Measurements from ENCODE around the gene ZC3H7B.

Gene ZC3H7B

DNA sequence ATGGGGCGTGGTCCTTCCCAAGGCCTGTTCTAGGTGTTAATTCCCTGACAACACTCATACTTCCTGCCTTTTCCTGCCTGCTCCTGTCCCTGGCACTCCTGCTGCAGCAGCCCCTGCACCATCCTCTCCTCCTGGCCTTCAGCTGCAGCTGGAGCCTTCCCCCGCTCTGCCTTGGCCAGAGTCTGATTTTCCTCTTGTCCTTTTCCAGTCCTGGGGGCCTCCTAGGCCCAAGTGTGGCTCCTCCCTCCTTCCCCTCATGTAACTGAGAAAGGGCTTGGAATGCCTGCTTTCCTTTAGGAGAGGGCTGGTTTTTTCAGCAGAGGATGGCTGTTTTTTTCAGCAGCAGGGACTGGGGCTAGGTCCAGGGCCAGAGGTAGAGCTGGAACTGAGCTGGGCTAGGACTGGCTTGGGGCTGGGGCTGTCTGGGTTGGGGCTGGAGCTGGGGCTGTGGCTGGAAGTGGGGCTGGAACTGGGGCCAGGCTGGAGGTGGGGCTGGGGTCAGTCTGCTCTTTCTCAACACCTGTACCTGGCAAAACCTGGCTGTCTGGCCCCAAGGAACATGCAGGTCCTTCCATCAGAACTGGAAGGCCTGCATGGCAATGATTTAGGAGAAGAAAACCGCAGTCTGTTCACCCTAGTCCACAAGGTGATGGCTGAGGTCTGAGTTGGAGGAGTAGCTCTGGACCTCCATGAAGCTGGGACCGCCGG is 23.6 kb downstream of the ZC3H7B start:
- TF ChIP-seq, protein P1, sequence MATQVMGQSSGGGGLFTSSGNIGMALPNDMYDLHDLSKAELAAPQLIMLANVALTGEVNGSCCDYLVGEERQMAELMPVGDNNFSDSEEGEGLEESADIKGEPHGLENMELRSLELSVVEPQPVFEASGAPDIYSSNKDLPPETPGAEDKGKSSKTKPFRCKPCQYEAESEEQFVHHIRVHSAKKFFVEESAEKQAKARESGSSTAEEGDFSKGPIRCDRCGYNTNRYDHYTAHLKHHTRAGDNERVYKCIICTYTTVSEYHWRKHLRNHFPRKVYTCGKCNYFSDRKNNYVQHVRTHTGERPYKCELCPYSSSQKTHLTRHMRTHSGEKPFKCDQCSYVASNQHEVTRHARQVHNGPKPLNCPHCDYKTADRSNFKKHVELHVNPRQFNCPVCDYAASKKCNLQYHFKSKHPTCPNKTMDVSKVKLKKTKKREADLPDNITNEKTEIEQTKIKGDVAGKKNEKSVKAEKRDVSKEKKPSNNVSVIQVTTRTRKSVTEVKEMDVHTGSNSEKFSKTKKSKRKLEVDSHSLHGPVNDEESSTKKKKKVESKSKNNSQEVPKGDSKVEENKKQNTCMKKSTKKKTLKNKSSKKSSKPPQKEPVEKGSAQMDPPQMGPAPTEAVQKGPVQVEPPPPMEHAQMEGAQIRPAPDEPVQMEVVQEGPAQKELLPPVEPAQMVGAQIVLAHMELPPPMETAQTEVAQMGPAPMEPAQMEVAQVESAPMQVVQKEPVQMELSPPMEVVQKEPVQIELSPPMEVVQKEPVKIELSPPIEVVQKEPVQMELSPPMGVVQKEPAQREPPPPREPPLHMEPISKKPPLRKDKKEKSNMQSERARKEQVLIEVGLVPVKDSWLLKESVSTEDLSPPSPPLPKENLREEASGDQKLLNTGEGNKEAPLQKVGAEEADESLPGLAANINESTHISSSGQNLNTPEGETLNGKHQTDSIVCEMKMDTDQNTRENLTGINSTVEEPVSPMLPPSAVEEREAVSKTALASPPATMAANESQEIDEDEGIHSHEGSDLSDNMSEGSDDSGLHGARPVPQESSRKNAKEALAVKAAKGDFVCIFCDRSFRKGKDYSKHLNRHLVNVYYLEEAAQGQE (IDR thresholded peaks at IDR 0.05; ENCODE audit: low read depth) = no peak
- no peak for TF ChIP-seq TEAD4 (IDR thresholded peaks at IDR 0.05)
- no peak for TF ChIP-seq TCF12 (IDR thresholded peaks at IDR 0.05; ENCODE audit: low read depth)
- TF ChIP-seq TAF1 (IDR thresholded peaks at IDR 0.05; ENCODE audit: low read depth) = no peak
- no peak for TF ChIP-seq EP300 (IDR thresholded peaks at IDR 0.05; ENCODE audit: borderline replicate concordance)
- no peak for TF ChIP-seq RAD21 (IDR thresholded peaks at IDR 0.05; ENCODE audit: low read depth)
- TF ChIP-seq, protein P2, sequence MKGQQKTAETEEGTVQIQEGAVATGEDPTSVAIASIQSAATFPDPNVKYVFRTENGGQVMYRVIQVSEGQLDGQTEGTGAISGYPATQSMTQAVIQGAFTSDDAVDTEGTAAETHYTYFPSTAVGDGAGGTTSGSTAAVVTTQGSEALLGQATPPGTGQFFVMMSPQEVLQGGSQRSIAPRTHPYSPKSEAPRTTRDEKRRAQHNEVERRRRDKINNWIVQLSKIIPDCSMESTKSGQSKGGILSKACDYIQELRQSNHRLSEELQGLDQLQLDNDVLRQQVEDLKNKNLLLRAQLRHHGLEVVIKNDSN (IDR thresholded peaks at IDR 0.05) = no peak
- TF ChIP-seq CREB1 (IDR thresholded peaks at IDR 0.05; ENCODE audit: low read depth) = no peak
- TF ChIP-seq, protein P3, sequence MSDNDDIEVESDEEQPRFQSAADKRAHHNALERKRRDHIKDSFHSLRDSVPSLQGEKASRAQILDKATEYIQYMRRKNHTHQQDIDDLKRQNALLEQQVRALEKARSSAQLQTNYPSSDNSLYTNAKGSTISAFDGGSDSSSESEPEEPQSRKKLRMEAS (IDR thresholded peaks at IDR 0.05) = no peak
- TF ChIP-seq NFIC (IDR thresholded peaks at IDR 0.05) = no peak
- no peak for TF ChIP-seq FOXM1 (IDR thresholded peaks at IDR 0.05; ENCODE audit: borderline replicate concordance, low read depth)

DNA sequence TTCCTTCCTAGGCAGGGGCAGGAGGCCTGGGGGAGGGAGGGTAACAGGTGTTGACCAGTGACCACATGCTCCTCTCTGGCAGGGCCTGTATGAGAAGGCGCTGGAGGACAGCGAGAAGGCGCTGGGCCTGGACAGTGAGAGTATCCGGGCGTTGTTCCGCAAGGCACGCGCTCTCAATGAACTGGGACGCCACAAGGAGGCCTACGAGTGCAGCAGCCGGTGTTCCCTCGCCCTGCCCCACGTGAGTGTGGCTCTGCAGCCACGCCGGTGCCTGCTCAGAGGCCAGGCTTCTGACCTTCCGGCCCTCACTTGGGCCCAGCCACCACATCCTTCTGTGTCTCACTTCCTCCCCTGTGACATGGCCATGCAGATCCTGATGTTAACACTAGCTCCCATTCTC is 25.8 kb downstream of the ZC3H7B start:
- TF ChIP-seq TAF1 (IDR thresholded peaks at IDR 0.05; ENCODE audit: low read depth) (no peak), ZBTB7A (IDR thresholded peaks at IDR 0.05; ENCODE audit: low read depth) (no peak), TEAD4 (IDR thresholded peaks at IDR 0.05) (no peak), NFIC (IDR thresholded peaks at IDR 0.05) (no peak), EP300 (IDR thresholded peaks at IDR 0.05; ENCODE audit: borderline replicate concordance) (no peak), TCF12 (IDR thresholded peaks at IDR 0.05; ENCODE audit: low read depth) (no peak), FOXM1 (IDR thresholded peaks at IDR 0.05; ENCODE audit: borderline replicate concordance, low read depth) (no peak), CREB1 (IDR thresholded peaks at IDR 0.05; ENCODE audit: low read depth) (no peak), CEBPB (IDR thresholded peaks at IDR 0.05) (no peak), EGR1 (IDR thresholded peaks at IDR 0.05) (no peak), RAD21 (IDR thresholded peaks at IDR 0.05; ENCODE audit: low read depth) (no peak), YY1 (IDR thresholded peaks at IDR 0.05; ENCODE audit: low read depth) (no peak)
- TF ChIP-seq, protein P2 (IDR thresholded peaks at IDR 0.05) = no peak
- TF ChIP-seq, protein P1 (IDR thresholded peaks at IDR 0.05; ENCODE audit: low read depth) = no peak
- TF ChIP-seq, protein P3 (IDR thresholded peaks at IDR 0.05) = no peak

DNA sequence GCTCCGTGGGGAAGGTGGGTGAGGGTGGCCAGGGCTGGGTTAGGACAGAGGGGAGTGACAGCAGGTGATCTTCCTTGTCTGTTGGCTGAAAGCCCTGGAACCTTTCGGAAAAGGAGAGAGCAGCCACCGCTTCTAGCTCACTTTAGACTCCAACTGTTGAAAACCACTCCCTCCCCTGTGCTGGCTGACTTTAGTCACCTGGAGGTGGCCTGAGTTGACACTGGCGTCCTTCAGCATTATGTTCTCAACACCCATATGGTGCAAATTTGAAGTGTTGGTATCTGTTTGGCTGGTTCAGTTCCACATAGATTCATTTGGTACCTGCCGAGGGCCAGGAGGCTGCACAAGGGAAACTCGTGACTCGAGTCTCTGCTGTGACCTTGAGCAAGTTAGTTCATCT is 28.8 kb downstream of the ZC3H7B start:
- TF ChIP-seq ZBTB7A (IDR thresholded peaks at IDR 0.05; ENCODE audit: low read depth) = no peak
- no peak for TF ChIP-seq CEBPB (IDR thresholded peaks at IDR 0.05)
- no peak for TF ChIP-seq CREB1 (IDR thresholded peaks at IDR 0.05; ENCODE audit: low read depth)
- TF ChIP-seq FOXM1 (IDR thresholded peaks at IDR 0.05; ENCODE audit: borderline replicate concordance, low read depth) = no peak
- no peak for TF ChIP-seq EP300 (IDR thresholded peaks at IDR 0.05; ENCODE audit: borderline replicate concordance)
- TF ChIP-seq NFIC (IDR thresholded peaks at IDR 0.05) = no peak
- TF ChIP-seq, protein P2 (IDR thresholded peaks at IDR 0.05) = no peak
- no peak for TF ChIP-seq YY1 (IDR thresholded peaks at IDR 0.05; ENCODE audit: low read depth)
- TF ChIP-seq, protein P3 (IDR thresholded peaks at IDR 0.05) = no peak
- no peak for TF ChIP-seq TAF1 (IDR thresholded peaks at IDR 0.05; ENCODE audit: low read depth)
- no peak for TF ChIP-seq EGR1 (IDR thresholded peaks at IDR 0.05)
- no peak for TF ChIP-seq RAD21 (IDR thresholded peaks at IDR 0.05; ENCODE audit: low read depth)
- no peak for TF ChIP-seq TCF12 (IDR thresholded peaks at IDR 0.05; ENCODE audit: low read depth)
- no peak for TF ChIP-seq TEAD4 (IDR thresholded peaks at IDR 0.05)
- TF ChIP-seq, protein P1 (IDR thresholded peaks at IDR 0.05; ENCODE audit: low read depth) = no peak
